NCI-H748 (cell line): ENCODE measurements around the gene CASKIN1.
"Not testable (repeated sequence)": the region's sequence is repeated elsewhere in the genome, so short reads cannot be mapped to it uniquely, and the experiment has no call there.

Source experiments
- DNase-seq: peaks from one replicate; lab custom pipeline; 2025; ENCODE audit not compliant: unreplicated experiment; lab: John Stamatoyannopoulos, UW

Gene CASKIN1

GRCh38 chr16:2211923-2212347 is 15.5 kb upstream of the CASKIN1 start:
- DNase-seq = no peak

- DNase-seq = no peak
Observed at GRCh38 chr16:2210386-2211365, 14.3 kb upstream of the CASKIN1 start, which contains the start of gene BRICD5. Gene BRICD5 (minus strand): TSS chr16:2210863. CDS start chr16:2210833, 30 bp downstream.

- DNase-seq = no peak
Observed at GRCh38 chr16:2210009-2210332, 13.6 kb upstream of the CASKIN1 start.

GRCh38 chr16:2209258-2210008 is 13.0 kb upstream of the CASKIN1 start:
- DNase-seq = no peak

GRCh38 chr16:2208772-2209171 is 12.4 kb upstream of the CASKIN1 start:
- DNase-seq = no peak

- DNase-seq = no peak
Observed at GRCh38 chr16:2208308-2208707, 11.9 kb upstream of the CASKIN1 start.

- no peak for DNase-seq
Observed at GRCh38 chr16:2207872-2208271, 11.5 kb upstream of the CASKIN1 start.

- no peak for DNase-seq
Observed at GRCh38 chr16:2206780-2207433, 10.5 kb upstream of the CASKIN1 start.

- DNase-seq = no peak
Observed at GRCh38 chr16:2206420-2206779, 10.0 kb upstream of the CASKIN1 start.

- no peak for DNase-seq
Observed at GRCh38 chr16:2205967-2206313, 9.5 kb upstream of the CASKIN1 start.

GRCh38 chr16:2205104-2205966 is 8.9 kb upstream of the CASKIN1 start, which contains the start of gene MLST8:
Gene MLST8 (plus strand): TSS chr16:2205454. CDS start chr16:2206086, 632 bp downstream.
- DNase-seq = peak; percentile 78

GRCh38 chr16:2204416-2205103 is 8.2 kb upstream of the CASKIN1 start:
- no peak for DNase-seq

- DNase-seq = not testable (repeated sequence)
Observed at GRCh38 chr16:2203119-2203688, 6.8 kb upstream of the CASKIN1 start.

- no peak for DNase-seq
Observed at GRCh38 chr16:2200313-2200712, 3.9 kb upstream of the CASKIN1 start.

GRCh38 chr16:2199621-2200139 is 3.3 kb upstream of the CASKIN1 start:
- DNase-seq = no peak

GRCh38 chr16:2199095-2199494 is 2.7 kb upstream of the CASKIN1 start:
- no peak for DNase-seq

GRCh38 chr16:2198283-2198682 is 1.9 kb upstream of the CASKIN1 start:
- no peak for DNase-seq

- DNase-seq = no peak
Observed at GRCh38 chr16:2197765-2198164, 1.4 kb upstream of the CASKIN1 start.

GRCh38 chr16:2196981-2197511 is 641 bp upstream of the CASKIN1 start:
- DNase-seq = no peak
